GM19240 (cell line): ENCODE measurements around the gene MYO7B.

Experiments used
- DNase-seq: peaks from one replicate; pipeline ENCODE4 v3.0.0; 2011; ENCODE audit warnings: low spot score; ENCODE audit not compliant: insufficient read length

MYO7B gene

DNA sequence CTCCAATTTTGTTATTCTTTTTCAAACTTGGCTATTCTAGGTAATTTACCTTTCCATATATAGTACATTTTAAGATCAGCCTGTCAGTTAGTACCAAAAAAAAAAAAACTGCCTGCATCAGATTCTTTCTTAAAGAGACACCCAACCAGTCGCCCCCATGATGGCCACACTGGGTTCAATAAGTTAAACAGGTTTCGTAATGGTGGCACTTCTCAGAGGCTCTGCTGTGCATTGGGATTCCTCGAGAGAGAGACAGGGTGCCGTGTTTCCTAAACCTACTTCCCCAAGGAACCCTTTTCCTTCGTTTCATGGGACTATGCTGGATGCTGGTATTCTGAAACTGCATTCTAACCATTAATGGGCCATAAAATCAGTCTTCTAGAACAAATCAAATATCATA, 37.4 kb downstream of the MYO7B start:
- no peak for DNase-seq

DNA sequence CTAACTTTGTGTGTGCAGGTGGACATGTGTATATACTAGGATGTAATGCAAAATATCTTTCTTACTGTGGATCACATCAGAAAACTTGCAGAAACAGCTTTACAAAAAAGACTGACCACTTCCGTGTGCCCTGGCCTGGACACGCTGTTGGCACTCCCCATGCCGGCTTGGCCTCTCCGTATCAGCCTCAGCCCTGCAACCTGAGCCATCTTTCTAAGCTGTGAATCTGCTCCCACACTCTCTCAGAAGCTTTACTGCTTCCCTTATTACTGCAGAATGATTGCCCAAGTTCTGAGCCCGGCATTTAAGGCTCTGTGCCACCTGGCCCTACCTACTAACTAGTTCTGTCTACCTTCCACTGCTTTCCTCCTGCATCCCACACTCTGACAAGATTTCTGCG, 37.8 kb downstream of the MYO7B start:
- no peak for DNase-seq

GRCh38 chr2:127573771-127574170, 38.3 kb downstream of the MYO7B start:
- DNase-seq, result no peak

DNA sequence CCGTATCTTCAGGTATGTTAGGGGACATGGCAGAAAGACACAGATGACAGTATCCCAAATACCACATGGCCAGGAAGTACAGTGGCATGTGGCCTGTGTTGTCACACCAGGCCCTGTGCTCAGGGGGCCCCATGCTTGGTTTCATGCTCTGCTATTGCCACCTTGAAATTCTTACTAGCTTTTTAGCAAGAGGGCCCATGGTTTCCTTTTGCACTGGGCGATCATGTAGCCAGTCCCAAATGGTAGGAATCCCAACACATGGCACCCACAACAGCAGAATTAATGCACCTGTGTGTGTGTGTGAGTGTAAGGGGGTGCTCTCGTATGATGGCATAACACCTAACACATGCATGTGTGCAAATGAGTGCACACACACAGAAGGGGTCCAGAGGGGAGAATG, 39.2 kb downstream of the MYO7B start:
- DNase-seq, result no peak

- no peak for DNase-seq
These were observed 39.8 kb downstream of the MYO7B start for GRCh38 chr2:127575185-127575765.

- no peak for DNase-seq
These were observed 40.5 kb downstream of the MYO7B start for GRCh38 chr2:127575941-127576432.

DNA sequence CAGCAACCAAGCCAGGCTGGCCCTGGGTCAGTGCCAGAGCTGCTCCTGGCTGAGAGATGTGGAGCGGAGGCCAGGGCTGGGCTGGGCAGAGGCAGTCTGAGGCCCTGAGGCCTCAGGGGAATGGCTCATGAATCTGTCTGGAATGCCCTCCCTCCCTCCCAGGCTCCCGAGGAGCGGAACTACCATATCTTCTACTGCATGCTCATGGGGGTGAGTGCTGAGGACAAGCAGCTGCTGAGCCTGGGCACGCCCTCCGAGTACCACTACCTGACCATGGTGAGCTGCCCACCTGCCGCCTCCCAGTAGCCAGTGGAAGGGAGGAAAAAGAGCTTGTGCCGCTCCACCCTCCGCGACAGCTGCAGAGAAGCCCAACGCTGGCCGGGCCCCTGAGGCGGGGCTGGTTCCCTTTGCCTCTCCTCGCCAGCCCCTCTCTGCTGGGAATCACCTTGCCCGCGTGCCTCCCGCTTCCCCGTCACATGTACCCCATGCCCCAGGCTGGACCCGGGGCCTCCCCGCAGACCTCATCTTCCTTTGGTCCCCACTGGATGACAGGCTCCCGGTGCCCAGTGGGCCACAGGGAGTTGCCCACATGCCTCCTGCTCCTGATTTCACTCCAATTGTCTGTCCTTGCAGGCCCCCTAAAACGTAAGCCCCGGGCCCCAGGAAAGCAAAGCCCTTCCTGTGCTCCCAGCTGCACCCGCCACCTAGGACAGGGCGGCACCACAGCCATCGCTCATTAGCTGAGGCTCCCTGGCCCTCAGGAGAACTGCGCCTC, 41.1 kb downstream of the MYO7B start:
- DNase-seq, result no peak

DNA sequence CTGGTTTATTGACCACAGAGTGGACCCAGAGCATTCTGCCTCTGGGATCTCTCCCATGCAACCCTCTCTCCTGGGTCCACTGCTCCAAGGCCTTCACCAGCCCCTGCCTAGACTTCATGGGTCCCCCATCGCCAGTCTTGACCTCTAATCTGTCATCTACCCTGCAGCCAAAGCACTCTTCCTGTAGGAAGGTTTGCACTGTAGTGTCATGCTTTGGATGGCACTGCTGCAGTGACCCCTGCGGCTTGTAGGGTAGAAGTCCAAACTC, 41.7 kb downstream of the MYO7B start:
- no peak for DNase-seq

GRCh38 chr2:127577503-127577902, 42.0 kb downstream of the MYO7B start:
- DNase-seq, result no peak

GRCh38 chr2:127577973-127578372, 42.5 kb downstream of the MYO7B start:
- DNase-seq, result no peak

GRCh38 chr2:127578411-127578810, 42.9 kb downstream of the MYO7B start:
- DNase-seq, result no peak

DNA sequence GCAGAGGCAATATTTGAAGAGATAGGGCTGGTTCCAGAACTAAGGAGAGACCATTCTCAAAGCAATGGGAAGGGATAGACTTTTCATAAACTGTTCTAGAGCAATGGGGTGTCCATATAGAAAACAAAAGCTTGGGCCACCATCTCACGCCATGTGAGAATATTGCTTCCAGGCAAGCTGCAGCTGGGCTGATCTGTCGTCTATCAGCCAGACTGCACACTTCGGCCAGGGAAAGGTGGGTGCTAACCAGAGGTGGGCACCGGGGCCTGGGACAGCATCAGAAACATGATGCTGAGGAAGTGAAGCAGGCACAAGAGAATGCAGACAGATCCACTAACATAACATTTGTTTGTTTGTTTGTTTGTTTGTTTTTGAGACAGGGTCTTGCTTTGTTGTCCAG, 43.7 kb downstream of the MYO7B start:
- DNase-seq, result no peak

GRCh38 chr2:127580167-127581049, 44.9 kb downstream of the MYO7B start:
- DNase-seq, result no peak

GRCh38 chr2:127581050-127581345, 45.5 kb downstream of the MYO7B start:
- no peak for DNase-seq

GRCh38 chr2:127581516-127582490, 46.3 kb downstream of the MYO7B start:
- DNase-seq, result no peak

DNA sequence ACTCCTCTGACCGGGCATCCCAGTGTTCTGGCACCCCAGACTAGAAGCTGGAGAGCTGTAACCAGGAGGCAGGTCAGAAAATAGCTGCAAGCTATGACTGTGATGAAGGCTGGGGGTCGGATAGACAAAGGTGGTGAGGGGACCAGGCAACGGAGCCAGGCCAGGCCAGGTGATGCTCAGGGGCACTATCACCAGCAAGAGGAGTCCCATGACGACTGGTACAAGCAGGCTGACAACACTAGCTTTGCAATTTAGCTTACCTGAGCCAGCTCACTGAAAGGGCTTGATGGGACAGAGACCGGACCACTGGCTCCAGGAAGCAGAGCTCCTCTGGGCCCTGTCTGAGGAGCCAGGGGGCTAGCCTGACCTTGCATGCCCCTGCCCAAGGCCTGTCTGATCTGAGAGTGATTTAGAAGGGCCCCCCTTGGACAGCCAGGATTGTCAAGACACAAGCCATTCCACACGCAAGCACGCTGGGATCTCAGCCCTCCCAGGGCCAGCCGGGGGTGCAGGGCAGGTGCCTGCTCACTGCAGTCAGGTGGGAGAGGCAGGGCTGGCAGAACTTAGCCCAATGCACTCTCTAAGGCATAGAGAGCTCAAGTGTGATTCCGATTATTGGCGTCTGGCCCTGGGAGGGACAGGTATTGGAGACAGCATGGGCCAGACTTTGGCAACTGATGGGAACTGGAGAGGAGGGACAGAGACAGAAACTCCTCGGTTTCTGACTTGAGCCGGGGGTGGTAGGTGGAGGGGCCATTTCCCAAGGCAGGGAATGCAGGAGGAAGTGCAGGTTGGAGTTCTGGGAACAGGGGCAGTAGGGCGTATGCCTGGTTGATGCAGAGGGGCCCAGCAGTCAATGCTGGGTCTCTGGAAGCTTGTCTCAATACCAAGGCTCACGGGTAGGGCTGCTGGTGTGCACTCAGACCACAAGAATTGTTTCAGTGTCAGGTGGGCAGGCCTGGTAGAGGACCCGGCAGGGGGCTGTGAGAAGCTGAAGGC, 47.7 kb downstream of the MYO7B start:
- DNase-seq, result no peak

DNA sequence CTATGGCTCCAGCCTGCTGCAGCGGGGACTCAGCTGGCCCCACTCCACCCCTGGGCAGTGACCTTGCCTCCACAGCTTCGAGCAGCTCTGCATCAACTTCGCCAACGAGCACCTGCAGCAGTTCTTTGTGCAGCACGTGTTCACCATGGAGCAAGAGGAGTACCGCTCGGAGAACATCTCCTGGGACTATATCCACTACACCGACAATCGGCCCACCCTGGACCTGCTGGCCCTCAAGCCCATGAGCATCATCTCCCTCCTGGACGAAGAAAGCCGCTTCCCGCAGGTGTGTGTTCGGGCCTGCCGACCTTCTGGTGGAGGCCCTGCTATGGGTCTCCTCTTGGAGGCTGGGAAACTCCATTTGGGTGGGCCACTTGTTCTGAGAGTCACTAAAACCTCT, 48.6 kb downstream of the MYO7B start:
- no peak for DNase-seq

GRCh38 chr2:127584516-127585033, 49.1 kb downstream of the MYO7B start:
- no peak for DNase-seq

DNA sequence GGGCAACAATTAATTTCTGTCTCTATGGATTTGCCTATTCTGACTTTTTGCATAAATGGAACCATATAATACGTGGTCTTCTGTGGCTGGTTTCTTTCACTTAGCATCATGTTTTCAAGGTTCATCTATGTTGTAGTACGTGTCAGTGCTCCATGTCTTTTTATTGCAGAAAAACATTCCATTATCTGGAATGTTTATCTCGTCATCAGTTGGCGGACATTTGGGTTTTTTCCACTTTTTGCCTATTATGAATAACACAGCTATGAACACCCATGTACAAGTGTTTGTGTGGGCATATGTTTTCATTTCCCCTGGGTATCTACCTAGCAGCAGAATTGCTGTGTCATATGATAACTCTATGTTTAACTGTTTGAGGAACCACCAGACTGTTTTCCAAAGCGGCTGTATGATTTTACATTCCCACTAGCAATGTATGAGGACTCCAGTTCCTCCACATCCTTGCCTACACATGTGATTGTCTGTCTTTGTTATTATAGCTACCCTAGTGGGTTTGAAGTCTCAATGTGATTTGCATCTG, 49.9 kb downstream of the MYO7B start:
- DNase-seq, result no peak

GRCh38 chr2:127586136-127586535, 50.7 kb downstream of the MYO7B start:
- no peak for DNase-seq
